ENCODE measurements around the gene MORN2.

Gene MORN2

GRCh38 chr2:38892819-38893218 is 17.0 kb downstream of the MORN2 start:
- DNase-seq: no peak

GRCh38 chr2:38898256-38898655 is 22.5 kb downstream of the MORN2 start:
- DNase-seq: no peak

GRCh38 chr2:38900726-38901125 is 24.9 kb downstream of the MORN2 start:
- DNase-seq: no peak

- DNase-seq: no peak
Observed at GRCh38 chr2:38905251-38905650, 29.5 kb downstream of the MORN2 start.

- DNase-seq: no peak
Observed at GRCh38 chr2:38907242-38907641, 31.5 kb downstream of the MORN2 start.

GRCh38 chr2:38907743-38908562 is 32.2 kb downstream of the MORN2 start:
- DNase-seq: no peak

- no peak for DNase-seq
Observed at GRCh38 chr2:38909872-38910271, 34.1 kb downstream of the MORN2 start.

GRCh38 chr2:38911191-38911590 is 35.4 kb downstream of the MORN2 start:
- no peak for DNase-seq

- no peak for DNase-seq
Observed at GRCh38 chr2:38912619-38913018, 36.8 kb downstream of the MORN2 start.

GRCh38 chr2:38922389-38922788 is 46.6 kb downstream of the MORN2 start:
- no peak for DNase-seq

- no peak for DNase-seq
Observed at GRCh38 chr2:38922902-38923301, 47.1 kb downstream of the MORN2 start.

GRCh38 chr2:38925982-38926381 is 50.2 kb downstream of the MORN2 start:
- DNase-seq: no peak

- no peak for DNase-seq
Observed at GRCh38 chr2:38930600-38930999, 54.8 kb downstream of the MORN2 start.
